ENCODE data around the gene BEND7.

BEND7 gene

GRCh38 chr10:13457958-13458686 lies 70.7 kb downstream of the BEND7 start:
- DNase-seq (ENCODE audit: low read depth in 1 of 2, low spot score in 1 of 2), result no peak
- H3K27ac ChIP-seq (replicated peaks), result no peak overlapping the region
- no peaks in the 10 kb centered on the region for H3K27me3 ChIP-seq (ENCODE audit: insufficient read depth, poor library complexity, severe bottlenecking)
- no peak for TF ChIP-seq SPI1 (IDR thresholded peaks at IDR 0.05; ENCODE audit: borderline replicate concordance, low read depth)
- TF ChIP-seq, protein P1, sequence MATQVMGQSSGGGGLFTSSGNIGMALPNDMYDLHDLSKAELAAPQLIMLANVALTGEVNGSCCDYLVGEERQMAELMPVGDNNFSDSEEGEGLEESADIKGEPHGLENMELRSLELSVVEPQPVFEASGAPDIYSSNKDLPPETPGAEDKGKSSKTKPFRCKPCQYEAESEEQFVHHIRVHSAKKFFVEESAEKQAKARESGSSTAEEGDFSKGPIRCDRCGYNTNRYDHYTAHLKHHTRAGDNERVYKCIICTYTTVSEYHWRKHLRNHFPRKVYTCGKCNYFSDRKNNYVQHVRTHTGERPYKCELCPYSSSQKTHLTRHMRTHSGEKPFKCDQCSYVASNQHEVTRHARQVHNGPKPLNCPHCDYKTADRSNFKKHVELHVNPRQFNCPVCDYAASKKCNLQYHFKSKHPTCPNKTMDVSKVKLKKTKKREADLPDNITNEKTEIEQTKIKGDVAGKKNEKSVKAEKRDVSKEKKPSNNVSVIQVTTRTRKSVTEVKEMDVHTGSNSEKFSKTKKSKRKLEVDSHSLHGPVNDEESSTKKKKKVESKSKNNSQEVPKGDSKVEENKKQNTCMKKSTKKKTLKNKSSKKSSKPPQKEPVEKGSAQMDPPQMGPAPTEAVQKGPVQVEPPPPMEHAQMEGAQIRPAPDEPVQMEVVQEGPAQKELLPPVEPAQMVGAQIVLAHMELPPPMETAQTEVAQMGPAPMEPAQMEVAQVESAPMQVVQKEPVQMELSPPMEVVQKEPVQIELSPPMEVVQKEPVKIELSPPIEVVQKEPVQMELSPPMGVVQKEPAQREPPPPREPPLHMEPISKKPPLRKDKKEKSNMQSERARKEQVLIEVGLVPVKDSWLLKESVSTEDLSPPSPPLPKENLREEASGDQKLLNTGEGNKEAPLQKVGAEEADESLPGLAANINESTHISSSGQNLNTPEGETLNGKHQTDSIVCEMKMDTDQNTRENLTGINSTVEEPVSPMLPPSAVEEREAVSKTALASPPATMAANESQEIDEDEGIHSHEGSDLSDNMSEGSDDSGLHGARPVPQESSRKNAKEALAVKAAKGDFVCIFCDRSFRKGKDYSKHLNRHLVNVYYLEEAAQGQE (IDR thresholded peaks at IDR 0.05; ENCODE audit: insufficient replicate concordance, low read depth), result no peak
- no peak for TF ChIP-seq POLR2AphosphoS5 (IDR thresholded peaks at IDR 0.05; ENCODE audit: low read depth)
- TF ChIP-seq CTCF (IDR thresholded peaks at IDR 0.05; ENCODE audit: insufficient read depth, low read length), result no peak
- TF ChIP-seq GABPA (IDR thresholded peaks at IDR 0.05; ENCODE audit: low read depth), result no peak
- no peak overlapping the region for H3K4me3 ChIP-seq (replicated peaks; ENCODE audit: insufficient read depth, low read length)

DNA sequence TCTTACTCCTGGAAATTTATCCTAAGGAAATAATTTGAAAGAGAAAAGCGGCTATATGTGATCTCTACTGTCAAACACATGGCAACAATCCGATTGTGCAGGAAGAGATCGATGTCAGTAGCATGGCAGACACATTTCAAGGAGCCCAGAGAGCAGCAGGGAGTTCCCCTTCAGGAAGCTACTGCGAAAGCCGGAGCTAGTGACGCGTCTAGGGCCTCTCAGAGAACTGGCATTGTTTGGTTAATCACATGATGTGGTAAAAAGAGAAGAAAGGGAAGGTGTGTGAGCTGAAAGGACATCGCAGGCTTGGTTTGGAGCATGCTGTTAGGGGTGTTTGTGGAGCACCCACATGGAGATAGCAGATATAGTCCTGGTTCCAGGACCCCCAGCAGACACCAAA lies 74.9 kb downstream of the BEND7 start:
- TF ChIP-seq GABPA (IDR thresholded peaks at IDR 0.05; ENCODE audit: low read depth), result no peak
- TF ChIP-seq CTCF (IDR thresholded peaks at IDR 0.05; ENCODE audit: insufficient read depth, low read length), result no peak
- no peak for TF ChIP-seq POLR2AphosphoS5 (IDR thresholded peaks at IDR 0.05; ENCODE audit: low read depth)
- TF ChIP-seq, protein P1 (IDR thresholded peaks at IDR 0.05; ENCODE audit: insufficient replicate concordance, low read depth), result no peak
- DNase-seq (ENCODE audit: low read depth in 1 of 2, low spot score in 1 of 2), result peak in 1 of 2 experiments; percentile 43
- Histone ChIP-seq H3K4me3 (replicated peaks; ENCODE audit: insufficient read depth, low read length) (no peak overlapping the region), H3K27ac (replicated peaks) (no peak overlapping the region), H3K27me3 (ENCODE audit: insufficient read depth, poor library complexity, severe bottlenecking) (no peaks in the 10 kb centered on the region)

GRCh38 chr10:13450069-13450468 lies 78.7 kb downstream of the BEND7 start:
- no peak for DNase-seq (ENCODE audit: low read depth in 1 of 2, low spot score in 1 of 2)
- Histone ChIP-seq H3K27ac (replicated peaks) (no peak overlapping the region), H3K27me3 (ENCODE audit: insufficient read depth, poor library complexity, severe bottlenecking) (no peaks in the 10 kb centered on the region), H3K4me3 (replicated peaks; ENCODE audit: insufficient read depth, low read length) (no peak overlapping the region)
- no peak for TF ChIP-seq POLR2AphosphoS5 (IDR thresholded peaks at IDR 0.05; ENCODE audit: low read depth)
- TF ChIP-seq, protein P1 (IDR thresholded peaks at IDR 0.05; ENCODE audit: insufficient replicate concordance, low read depth), result no peak
- no peak for TF ChIP-seq SPI1 (IDR thresholded peaks at IDR 0.05; ENCODE audit: borderline replicate concordance, low read depth)
- TF ChIP-seq GABPA (IDR thresholded peaks at IDR 0.05; ENCODE audit: low read depth), result no peak
- TF ChIP-seq CTCF (IDR thresholded peaks at IDR 0.05; ENCODE audit: insufficient read depth, low read length), result no peak
